ENCODE measurements around the gene RIT1.

Gene RIT1

GRCh38 chr1:155859881-155860871, 51.0 kb downstream of the RIT1 start:
- peaks cover 52% of the 10 kb centered on the region for H3K36me3 Mint-ChIP-seq
- peak overlapping the region; percentile 98 for H3K27ac Mint-ChIP-seq
- DNase-seq (ENCODE audit: low spot score in 2 of 2), result peak; percentile 65 to 91
- peak; percentile 77 for ATAC-seq
- peak overlapping the region; percentile 100 for H3K4me3 Mint-ChIP-seq
- no peaks in the 10 kb centered on the region for H3K9me3 Mint-ChIP-seq
- peaks cover 54% of the 10 kb centered on the region for H3K4me1 Mint-ChIP-seq

GRCh38 chr1:155859234-155859829, 51.8 kb downstream of the RIT1 start, which contains the start of gene SYT11:
TSS of gene SYT11 (plus strand) at chr1:155859567. CDS start at chr1:155859762, 195 bp downstream.
- Mint-ChIP-seq H3K4me3 (peak within 1 kb of the TSS; percentile 100), H3K36me3 (peaks cover 60% of the 10 kb centered on the region), H3K4me1 (peaks cover 57% of the 10 kb centered on the region), H3K9me3 (no peaks in the 10 kb centered on the region), H3K27ac (peak within 1 kb of the TSS; percentile 98)
- DNase-seq (ENCODE audit: low spot score in 2 of 2) (peak; percentile 85 to 96), ATAC-seq (peak; percentile 82)

- Mint-ChIP-seq H3K36me3 (peaks cover 63% of the 10 kb centered on the region), H3K27ac (peak overlapping the region; percentile 98), H3K4me1 (peaks cover 57% of the 10 kb centered on the region), H3K4me3 (peak overlapping the region; percentile 100), H3K9me3 (no peaks in the 10 kb centered on the region)
- DNase-seq (ENCODE audit: low spot score in 2 of 2) (peak; percentile 9 to 74), ATAC-seq (no peak)
Measured at GRCh38 chr1:155858800-155859233, 52.3 kb downstream of the RIT1 start.

GRCh38 chr1:155856975-155857930, 53.9 kb downstream of the RIT1 start, which contains the start of gene GON4L:
TSS of gene GON4L (minus strand) at chr1:155857214. CDS start at chr1:155853780, 3,434 bp downstream.
- H3K4me3 Mint-ChIP-seq, result peak within 1 kb of the TSS; percentile 100
- peaks cover 57% of the 10 kb centered on the region for H3K4me1 Mint-ChIP-seq
- peak; percentile 74 to 92 for DNase-seq (ENCODE audit: low spot score in 2 of 2)
- peak; percentile 74 for ATAC-seq
- H3K9me3 Mint-ChIP-seq, result no peaks in the 10 kb centered on the region
- peak within 1 kb of the TSS; percentile 100 for H3K27ac Mint-ChIP-seq
- peaks cover 75% of the 10 kb centered on the region for H3K36me3 Mint-ChIP-seq

GRCh38 chr1:155856257-155856974, 54.7 kb downstream of the RIT1 start:
- Mint-ChIP-seq H3K27ac (peak overlapping the region; percentile 100), H3K9me3 (no peaks in the 10 kb centered on the region), H3K4me1 (peaks cover 61% of the 10 kb centered on the region), H3K36me3 (peaks cover 83% of the 10 kb centered on the region), H3K4me3 (peak overlapping the region; percentile 100)
- DNase-seq (ENCODE audit: low spot score in 2 of 2) (no peak), ATAC-seq (no peak)

- Mint-ChIP-seq H3K4me1 (peaks cover 43% of the 10 kb centered on the region), H3K9me3 (no peaks in the 10 kb centered on the region), H3K27ac (peak overlapping the region; percentile 79), H3K36me3 (peaks cover 99% of the 10 kb centered on the region), H3K4me3 (peak overlapping the region; percentile 35)
- DNase-seq (ENCODE audit: low spot score in 2 of 2), result no peak
- ATAC-seq, result no peak
Measured at GRCh38 chr1:155850345-155850744, 60.8 kb downstream of the RIT1 start.

GRCh38 chr1:155847823-155848529, 63.2 kb downstream of the RIT1 start:
- no peak for DNase-seq (ENCODE audit: low spot score in 2 of 2)
- ATAC-seq, result peak; percentile 89
- peaks cover 93% of the 10 kb centered on the region for H3K36me3 Mint-ChIP-seq
- peak overlapping the region; percentile 15 for H3K4me3 Mint-ChIP-seq
- no peaks in the 10 kb centered on the region for H3K9me3 Mint-ChIP-seq
- H3K4me1 Mint-ChIP-seq, result peaks cover 62% of the 10 kb centered on the region
- peak overlapping the region; percentile 71 for H3K27ac Mint-ChIP-seq

Measured in stimulated activated effector memory CD8-positive, alpha-beta T cell treated with anti-CD3 and anti-CD28 coated beads, Interleukin-12 subunit alpha, Interleukin-12 subunit beta, amount 100 ng/mL, for 72 hours (primary cell).